NAMALWA (cell line): ENCODE results near the gene SRSF1.
"Not testable (repeated sequence)": the region's sequence is repeated elsewhere in the genome, so short reads cannot be mapped to it uniquely, and the experiment has no call there.

Experiments used
- DNase-seq: peaks from one replicate; pipeline ENCODE4 v3.0.0-alpha.2; 2015; ENCODE audit warnings: low spot score

SRSF1 gene

DNA sequence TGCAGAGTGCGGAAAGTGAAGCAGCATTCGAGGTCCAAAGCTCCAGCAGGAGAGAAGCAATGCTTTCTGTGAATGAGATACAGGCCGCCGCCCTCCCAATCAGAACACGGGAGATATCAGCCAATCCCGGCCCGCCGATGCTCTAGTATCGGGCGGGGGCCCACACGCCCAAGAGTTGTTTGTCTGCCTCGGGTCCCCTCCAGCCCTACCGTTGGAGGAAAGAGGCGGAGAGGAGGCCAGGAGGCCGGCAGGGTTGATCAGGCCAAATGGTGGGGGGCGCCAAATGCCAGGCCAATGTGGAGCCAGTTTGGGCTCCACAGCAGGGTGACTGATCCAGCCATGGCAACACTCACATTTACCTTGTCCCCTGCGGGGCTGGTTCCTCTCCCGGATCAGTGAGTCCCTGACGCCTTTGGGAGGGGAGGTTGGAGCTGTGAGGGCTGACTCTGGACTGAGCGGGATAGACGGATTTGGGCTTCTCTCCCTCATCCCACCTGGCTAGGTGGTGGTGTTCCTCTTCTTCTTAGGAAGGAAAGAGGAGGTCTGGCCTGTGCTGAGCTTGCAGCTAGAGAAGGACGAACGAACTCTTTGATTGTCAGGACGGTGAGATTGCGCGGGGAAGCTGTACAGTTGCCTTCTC is 41.4 kb downstream of the SRSF1 start:
- no peak for DNase-seq

DNA sequence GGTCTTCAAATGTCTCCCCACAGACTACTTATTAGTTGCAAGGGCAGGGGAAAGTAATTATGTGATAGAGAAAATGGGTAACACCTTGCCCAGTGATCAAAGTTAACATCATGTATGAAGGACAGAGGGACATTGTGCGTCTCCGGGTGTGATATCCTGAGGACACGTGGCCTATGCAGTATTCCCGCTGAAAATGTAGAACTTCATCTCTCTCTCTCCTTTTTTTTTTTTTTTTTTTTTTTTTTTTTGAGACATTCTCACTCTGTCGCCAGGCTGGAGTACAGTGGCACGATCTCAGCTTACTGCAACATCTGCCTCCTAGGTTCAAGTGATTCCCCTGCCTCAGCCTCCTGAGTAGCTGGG is 43.9 kb downstream of the SRSF1 start:
- DNase-seq: no peak

DNA sequence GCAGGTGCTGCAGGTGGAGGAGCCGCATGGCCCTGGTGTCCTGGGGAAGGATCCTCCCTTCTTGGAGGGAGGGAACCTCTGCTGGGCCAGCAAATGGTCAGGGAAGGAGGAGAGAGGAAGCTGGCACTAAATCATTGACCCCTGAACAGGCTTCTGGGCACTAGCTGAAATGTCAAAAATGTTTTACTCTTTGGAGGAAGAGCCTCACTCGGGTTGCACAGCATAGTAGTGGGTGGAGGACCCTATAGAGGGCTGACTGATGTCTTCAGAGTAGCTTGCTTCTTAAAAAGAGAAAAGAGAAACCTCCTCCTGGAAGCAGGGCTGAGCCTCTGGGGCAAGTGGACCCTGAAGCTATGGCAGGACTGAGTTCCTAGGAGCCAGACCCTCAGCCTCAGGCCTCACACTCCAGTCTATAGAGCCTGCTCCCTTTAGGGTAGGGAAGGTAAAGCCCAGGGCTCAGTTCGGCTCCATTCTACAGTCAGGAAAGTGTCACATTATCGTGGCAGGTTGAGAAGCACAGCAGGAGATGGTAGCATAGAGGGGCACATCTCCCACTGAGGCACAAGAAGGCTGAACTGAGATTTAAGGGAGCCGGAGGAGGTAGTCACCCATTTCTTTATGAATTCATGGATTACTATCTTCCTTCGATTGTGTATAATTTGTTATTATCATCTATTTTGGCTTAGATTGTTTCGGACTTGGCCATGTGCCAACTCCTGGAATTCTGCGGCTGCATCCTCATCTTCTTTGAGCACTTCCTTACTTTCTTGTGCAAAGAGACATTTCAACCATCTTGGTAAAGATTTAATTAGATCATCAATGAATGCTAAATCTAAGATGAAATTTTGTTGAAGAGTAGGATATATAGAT is 44.5 kb downstream of the SRSF1 start:
- no peak for DNase-seq

DNA sequence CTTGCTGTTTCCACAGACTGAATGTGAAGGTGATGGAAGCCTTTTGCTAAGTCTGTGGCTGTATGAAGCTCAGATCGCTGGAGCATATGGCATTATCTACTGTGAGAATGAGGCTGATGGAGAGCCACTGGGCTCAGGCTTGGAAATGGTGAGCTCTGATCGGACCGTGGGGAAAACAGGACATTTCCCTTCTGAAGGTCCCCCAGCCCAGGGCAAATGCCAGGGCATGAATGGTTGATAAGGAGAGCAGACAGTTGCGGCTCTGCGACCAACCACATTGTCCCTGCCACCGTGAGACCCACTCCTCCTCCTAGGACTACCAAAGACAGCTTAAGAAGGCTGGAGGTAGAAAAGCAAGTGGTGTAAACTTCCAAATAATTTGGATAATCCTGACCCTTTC is 47.1 kb downstream of the SRSF1 start:
- DNase-seq: no peak

DNA sequence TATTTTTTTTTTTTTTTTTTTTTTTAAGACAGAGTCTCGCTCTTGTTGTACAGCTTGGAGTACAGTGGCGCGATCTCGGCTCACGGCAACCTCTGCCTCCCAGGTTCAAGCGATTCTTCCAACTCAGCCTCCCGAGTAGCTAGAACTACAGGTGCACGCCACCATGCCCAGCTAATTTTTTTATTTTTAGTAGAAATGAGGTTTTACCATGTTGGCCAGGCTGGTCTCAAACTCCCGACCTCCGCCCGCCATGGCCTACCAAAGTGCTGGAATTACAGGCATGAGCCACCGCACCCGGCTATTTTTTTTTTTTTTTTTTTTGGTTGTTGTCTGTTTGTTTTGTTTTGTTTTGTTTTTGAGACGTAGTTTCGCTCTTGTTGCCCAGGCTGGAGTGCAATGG is 48.7 kb downstream of the SRSF1 start:
- not testable (repeated sequence) for DNase-seq

DNA sequence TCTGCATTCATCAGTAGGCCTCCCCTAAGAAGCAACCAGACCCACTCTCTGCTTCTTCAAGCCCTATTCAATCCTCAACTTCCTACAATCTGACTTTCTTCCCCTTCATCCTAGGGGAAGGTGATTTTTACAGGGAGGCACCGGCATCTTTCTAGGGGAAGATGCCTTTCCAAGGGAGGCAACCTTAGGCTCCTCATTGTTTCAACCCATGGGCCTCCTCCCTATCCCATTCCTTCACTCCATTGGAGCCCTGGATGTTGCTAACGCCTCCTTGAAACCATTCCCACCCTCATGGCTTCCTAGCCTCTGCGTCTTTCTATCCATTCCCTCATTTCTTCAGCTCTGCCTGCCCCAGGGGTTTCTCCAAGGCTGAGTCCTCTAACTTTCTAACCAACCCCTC is 49.2 kb downstream of the SRSF1 start:
- no peak for DNase-seq

DNA sequence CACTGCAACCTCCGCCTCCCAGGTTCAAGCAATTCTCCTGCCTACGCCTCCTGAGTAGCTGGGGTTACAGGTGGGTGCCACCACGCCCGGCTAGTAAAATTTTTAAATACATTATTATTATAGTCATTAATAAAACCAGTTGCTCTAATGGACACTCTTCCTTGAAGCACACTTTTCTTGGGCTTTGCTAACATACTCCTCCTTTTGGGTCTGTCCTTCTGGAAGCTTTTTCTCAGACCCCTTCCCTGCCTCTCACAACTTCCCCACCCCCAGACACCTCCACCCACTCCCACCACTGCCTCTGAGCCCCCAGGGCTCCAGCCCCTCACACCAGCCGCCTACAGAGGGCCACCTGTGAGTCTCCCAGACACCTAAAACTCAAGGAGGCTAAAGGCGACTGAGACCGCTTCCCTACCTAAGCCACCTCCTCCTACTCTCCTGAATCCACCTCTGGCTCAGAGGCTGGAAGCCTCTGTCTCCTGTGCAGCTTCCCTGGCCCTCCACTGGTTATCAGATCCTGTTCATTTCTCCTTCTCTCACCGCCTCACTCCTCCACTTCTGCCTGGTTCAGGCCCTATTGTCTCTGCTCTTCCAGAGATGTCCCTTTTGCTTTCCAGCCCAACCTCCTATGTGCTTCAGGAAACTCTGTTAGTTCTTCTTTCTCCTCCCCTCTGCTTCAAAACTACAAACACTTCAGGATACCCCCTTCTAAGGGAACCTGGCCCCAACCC is 49.8 kb downstream of the SRSF1 start:
- no peak for DNase-seq

DNA sequence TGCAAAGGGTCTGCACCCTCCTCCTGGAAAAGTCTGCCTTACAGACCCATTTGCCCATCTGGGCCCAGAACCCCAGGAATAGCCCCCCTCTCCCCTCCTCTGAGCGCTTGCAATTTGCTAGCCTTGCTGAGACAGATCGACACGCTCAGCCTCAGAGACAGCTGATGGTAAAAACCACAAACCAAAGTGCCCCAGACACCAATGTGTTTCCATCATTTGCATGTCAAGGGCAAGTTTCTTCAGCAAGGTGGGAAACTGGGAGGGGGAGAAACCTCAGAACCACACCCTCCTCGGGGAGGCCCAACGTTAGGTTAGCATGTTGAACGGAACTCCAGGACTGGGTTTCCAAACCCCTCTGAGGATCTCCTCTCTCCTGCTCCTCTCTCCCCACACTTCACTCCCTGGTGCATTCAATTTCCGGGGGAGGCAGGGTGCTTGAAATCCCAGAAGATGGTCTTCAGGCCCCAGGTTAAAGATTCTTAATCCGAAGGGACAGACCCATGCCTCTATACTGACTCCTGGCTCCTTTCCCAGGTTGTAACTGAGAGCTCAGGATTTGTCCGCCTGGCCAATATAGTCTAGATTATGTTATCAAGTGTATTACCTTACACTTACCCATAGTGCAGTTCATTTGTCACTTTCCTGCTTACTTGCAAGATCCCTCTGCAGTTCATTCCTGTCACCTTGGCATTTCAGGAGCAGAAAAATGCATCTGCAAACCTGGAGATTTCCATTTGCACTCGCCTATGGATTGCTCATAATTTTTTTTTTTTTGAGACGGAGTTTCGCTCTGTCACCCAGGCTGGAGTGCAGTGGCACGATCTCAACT is 50.5 kb downstream of the SRSF1 start:
- DNase-seq: peak; percentile 72

DNA sequence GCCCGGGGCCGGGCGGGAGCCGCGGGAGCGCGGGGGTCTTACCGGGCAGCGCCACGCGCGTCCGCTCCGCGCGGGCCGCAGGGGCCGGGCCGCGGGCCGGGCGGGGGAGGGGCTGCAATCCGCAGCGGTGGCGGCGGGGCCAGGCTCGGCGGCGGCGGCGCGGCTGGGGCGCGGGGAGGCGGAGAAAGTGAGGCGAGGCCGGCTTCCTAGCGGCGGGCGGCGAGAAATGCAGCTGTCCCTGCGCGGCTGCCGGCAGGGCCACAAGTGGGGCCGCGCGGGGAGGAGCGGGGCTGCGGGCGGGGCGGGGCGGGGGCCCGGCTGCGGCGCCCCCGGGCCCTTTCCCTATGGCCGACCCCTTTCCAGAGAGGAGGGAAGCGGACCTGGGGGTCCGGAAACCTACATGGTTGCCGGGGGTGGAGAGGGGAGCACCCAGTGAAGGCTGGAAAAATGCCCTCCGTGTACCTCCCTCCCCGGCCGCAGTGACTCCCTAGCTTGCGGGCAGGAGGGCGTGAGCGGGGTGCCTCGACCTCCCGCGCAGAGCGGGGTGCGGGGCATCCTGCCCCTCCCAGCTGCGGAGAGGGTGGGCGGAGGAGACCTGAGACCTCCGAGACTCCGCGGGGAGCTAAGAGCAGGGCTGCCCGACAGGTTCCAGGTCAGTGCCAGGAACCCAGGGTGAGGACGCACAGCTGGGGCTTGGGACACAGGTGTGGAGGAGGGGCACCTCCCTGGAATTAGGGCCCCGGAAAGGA is 51.7 kb downstream of the SRSF1 start, which contains the start of gene CUEDC1:
CUEDC1 (minus strand) TSS at position 230 of the 749 bp plus-strand sequence. CDS start 69,848 bp downstream, outside the sequence.
- peak; percentile 63 for DNase-seq

DNA sequence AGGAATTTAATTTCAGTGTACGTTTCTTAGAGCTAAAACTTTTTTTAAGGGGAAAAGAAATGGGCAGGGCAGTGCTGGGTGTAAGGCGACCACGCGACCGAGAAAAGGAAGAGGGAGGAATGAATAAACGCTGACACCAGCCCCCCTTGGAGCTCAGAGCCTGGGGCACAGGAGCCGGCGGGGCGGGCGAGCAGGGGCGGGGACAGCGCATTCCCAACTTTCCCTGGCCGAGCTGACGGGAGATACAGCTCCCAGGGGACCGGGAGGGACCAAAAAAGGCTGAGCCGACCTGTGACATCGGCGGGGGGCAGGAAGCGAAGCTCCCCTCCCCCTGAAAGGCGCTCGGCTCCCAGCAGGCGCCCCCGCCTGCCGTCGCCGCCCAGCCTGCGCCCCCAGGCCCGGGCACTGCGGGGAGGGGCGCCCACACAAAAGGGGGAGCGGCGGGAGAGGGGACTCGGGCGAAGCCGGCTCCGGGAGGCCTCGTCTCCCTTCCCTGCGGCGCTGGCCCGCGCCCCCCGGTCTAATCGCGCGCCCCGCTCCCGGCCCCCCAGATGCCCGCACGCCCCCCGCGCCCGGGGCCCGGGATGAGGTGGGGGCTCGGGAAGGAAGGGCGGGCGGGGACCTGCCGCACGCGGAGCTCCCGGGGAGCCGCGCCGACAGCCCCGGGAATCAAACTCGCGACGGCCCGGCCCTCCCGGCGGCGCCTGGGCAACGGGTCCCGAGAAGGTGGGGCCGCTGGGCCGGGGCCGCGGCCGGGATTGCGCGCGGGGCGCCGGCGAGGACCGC is 52.5 kb downstream of the SRSF1 start:
- no peak for DNase-seq

DNA sequence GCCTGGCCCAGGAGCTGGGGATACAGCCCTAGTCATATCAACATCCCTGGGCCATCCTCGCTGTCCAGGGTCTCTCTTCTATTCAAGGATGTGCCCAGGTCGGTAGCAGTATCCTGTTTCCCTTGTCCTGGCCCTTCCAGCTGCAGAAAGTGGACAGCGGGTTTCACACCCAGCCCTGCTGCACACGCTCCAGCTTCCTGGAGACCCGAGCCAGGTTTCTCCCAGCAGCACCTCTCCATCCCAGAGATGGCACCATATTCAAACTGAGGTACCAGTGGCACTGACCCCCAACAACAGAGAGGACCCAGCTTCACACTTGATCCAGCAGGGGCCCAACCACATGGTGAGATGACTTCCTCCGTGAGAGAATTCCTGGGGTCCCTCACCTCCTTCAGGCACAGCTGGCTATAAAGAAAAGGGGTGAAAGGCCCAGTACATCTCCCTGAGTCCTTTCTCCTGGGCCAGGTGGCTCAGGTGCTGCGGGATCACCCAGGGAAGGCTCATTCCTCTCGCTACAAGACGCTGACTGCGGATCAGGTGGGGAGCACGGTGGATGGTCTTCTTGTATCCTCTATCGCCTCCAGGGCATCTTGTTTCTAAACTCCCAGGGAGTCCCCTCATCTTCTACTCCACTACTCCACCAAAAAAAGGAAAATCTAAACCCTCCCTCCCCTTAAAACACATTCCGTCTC is 53.2 kb downstream of the SRSF1 start:
- DNase-seq: no peak
